SH-SY5Y (cell line): Measurements from ENCODE around the gene CSNK2B.

Source experiments
- GATA2 ChIP-seq: IDR thresholded peaks from 2 replicates; pipeline ENCODE4 v1.6.1; 2011; ENCODE audit warnings: mild to moderate bottlenecking, low read depth, low read length
- GATA3 ChIP-seq: IDR thresholded peaks from 2 replicates; pipeline ENCODE4 v1.6.1; 2011; ENCODE audit warnings: low read depth, mild to moderate bottlenecking, low read length, moderate library complexity

DNA sequence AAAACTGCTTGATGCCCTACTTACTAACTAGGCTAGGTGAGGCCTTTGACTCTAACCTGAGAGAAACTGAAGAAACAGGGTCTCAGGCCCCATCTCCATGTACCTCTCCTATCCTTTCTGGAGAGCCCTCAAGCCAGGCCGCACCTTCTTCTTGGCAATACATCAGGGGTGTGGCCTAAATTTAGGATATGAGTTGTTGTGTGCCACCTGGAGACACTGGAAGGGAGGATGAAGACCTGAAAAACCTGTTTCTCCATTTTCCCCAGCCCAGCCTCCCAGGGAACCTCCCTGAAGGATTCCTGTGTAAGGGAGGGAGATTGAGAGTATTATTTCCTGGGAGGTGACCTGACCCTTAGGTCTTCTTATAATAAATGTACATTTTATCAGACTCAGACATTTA, 52.4 kb downstream of the CSNK2B start:
- TF ChIP-seq GATA3 (no peak), GATA2 (no peak)
